GM21381 (cell line): ENCODE results near the gene MYO1A.
A peak's percentile ranks its signal among the peaks of the same experiment; 100 is the strongest.
"Not testable (repeated sequence)": the region's sequence is repeated elsewhere in the genome, so short reads cannot be mapped to it uniquely, and the experiment has no call there.

Source experiments
- ATAC-seq: cut with Tn5 transposase; IDR thresholded peaks from one replicate; pipeline ENCODE4 v1.9.1; 2021; ENCODE audit warnings: mild to moderate bottlenecking, moderate library complexity; ENCODE audit not compliant: unreplicated experiment

The MYO1A gene

DNA sequence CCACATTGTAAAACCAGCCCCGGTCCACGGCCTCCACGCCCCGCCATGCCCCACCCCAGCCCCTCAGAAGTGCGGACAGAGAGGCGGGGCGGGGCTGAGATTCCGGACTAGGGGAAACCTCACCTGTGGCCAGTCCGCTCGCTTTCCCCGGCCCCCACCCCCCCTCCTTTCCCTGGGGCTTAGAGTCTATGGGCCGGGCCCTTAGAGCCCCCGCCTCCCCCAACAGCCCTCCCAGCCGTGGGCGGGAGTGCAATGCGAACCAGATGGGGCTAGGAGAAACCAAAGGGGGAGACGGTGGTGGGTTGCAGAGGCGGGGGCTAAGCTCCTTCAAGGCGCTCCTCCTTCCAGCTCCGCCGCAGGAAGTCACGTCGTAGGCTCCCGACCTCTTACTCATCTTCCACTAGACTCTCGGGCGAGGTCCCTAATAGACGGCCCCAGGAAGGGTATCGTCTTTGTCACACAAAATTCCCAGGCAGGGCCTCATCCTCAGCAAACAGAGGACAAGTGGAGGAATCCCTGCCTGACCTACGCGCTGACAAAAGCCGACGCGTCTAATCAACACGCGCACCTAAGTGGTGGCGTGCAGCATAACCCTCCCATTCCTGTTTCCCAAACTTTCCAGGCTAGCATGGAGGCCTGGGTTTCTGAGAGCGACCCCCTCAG lies 37.9 kb upstream of the MYO1A start:
- ATAC-seq = peak; percentile 28

DNA sequence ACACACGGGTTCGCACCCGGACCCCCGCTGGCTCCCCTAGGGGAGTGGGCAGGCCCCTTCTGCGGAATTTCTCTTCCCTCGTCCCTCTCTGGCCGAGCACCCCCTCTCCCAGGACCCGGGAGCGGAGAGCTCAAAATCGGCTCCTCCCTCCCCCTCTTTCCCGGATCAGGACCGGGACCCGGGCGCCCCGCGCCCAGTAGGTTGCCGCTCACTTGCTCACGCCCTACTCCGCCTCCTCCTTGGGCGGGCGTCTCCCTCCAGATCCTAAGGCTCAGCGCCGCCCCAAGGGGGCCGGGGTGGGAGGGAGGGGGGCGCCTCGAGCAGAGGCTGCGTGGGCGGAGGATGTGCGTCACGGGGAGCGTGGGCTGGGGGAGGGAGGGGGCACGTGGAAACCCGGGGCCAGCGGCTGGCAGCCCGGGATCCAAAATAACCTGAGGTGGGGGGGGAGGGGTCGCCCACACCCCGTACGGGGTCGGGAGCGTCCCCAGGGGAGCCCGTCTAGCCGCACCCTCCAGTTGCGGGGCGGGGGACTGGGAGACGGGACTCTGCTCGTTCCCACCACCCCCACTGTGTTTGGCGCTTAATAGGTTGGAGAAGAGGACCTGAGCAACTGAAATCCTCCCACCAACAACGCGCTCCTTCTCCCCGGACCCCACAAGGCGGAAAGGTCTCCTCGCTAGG lies 37.2 kb upstream of the MYO1A start:
- peak; percentile 35 for ATAC-seq

DNA sequence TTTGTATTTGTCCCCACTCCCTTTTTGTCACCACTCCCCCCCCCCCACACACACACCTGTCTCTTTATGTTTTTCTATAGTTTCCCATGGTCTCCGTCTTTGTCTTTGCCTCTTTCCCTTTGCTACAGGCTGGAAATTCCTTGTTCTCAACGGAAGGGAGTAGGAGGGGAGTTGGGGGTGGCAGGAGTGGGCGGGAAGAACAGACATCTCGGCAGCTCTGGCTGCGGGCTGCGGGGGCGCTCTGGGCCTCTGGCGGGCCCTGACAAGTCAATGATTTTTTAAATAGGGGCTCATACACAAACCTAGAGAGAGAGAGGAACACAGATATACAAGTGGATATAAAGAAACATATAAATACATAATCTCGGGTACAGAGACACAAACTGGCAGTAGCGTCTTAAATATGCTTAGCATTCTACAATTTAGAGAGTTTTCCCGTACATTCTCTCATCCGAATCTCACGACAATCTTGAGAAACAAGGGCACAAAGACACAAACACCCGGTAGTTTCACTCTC lies 36.6 kb upstream of the MYO1A start:
- no peak for ATAC-seq

DNA sequence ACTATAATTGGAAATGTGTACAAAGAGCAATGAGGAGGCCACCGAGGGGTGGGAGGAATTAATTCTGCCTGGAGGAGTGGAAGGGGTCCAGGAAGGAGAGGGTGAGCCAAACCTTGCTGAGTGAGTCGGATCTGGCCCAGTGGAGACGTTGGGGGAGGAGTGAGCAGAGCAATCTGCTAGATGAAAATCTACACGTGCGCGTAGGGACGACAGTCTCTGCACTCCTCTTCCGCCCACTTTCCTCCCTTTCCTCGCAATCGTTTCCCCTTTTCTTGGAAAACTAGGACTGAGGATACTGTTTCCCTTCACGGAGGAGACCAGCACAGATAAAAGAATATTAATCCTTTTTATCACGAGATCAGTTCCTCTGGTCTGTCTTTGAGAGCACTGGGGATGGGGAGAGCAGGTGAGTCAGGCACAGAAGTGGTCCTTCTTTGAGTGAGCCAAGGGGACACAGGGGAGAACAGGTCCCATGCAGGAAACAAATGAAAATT lies 36.1 kb upstream of the MYO1A start:
- ATAC-seq = no peak

DNA sequence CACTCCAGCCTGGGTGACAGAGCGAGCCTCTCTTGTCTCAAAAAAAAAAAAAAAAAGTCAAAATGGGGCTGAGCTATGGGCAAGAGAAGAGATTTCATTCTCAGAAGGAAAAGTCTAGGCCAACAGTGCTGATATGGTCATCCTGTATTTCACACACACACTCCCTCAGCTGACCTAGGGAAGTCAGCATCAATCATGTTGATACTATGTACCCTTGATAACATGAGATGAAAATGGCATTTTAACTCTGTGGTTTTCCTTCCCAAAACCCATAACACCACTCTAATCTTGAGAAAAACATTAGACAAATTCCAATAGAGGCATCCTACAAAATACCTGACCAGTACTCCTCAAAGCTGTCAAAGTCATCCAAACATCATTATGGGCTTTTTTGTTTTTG lies 30.9 kb upstream of the MYO1A start:
- ATAC-seq = no peak

DNA sequence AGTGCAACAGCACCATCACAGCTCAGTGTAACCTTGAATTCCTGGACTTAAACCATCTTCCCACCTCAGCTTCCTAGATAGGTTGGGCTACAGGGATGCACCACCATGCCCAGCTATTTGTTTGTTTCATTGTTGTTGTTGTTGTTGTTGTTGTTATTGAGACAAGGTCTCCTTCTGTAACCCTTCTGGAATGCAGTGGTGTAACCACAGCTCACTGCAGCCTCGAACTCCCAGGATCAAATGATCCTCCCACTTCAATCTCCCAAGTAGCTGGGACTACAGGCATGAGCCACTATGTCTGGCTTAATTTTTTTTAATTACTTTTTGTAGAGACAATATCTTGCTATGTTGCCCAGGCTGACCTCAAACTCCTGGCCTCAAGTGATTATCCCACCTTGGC lies 29.9 kb upstream of the MYO1A start:
- ATAC-seq = no peak

DNA sequence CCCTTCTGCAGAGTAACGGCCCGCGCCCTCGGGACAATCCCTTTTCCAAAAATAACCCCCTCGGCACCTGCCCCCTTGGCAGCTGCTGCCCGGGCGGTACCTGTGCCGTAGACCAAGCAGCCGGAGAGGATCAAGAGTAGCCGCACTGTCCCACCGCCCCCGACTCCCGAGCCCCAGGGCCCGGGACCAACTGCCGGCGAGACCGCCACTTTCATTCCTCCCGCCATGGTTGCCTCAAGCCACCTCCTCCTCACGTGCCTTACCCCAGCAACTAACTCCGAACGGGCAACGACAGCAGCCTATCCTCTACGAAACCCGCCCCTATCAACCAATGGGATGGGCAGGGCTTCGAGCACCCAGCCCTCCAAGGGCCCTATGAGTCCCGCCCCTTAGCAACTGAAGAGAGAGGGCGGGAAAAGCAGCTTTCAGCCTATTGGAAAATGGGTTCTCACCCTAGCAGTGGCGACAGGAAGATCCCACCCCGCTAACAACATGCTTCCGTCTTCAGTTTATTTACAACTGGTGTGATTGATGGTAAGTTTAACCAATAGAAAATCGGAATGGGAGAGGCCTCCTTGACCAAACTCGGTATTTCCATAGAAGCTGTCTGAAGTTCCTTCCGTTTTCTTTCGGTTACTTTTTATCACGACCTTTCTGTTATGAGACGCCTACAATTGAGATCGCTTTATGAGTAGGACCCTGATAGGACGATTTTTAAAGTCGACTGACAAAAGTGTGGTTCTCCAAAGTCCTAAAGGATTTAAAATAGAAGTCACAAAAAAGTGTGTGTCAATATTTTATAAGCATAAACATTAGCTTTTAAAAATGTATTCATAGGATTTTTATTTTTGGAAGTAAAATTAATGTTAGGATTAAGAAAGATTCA lies 28.8 kb upstream of the MYO1A start, which contains the start of gene NEMP1:
TSS of gene NEMP1 (minus strand) at position 273 of the 886 bp plus-strand sequence. CDS start at position 227, 46 bp downstream.
- ATAC-seq = peak; percentile 97

DNA sequence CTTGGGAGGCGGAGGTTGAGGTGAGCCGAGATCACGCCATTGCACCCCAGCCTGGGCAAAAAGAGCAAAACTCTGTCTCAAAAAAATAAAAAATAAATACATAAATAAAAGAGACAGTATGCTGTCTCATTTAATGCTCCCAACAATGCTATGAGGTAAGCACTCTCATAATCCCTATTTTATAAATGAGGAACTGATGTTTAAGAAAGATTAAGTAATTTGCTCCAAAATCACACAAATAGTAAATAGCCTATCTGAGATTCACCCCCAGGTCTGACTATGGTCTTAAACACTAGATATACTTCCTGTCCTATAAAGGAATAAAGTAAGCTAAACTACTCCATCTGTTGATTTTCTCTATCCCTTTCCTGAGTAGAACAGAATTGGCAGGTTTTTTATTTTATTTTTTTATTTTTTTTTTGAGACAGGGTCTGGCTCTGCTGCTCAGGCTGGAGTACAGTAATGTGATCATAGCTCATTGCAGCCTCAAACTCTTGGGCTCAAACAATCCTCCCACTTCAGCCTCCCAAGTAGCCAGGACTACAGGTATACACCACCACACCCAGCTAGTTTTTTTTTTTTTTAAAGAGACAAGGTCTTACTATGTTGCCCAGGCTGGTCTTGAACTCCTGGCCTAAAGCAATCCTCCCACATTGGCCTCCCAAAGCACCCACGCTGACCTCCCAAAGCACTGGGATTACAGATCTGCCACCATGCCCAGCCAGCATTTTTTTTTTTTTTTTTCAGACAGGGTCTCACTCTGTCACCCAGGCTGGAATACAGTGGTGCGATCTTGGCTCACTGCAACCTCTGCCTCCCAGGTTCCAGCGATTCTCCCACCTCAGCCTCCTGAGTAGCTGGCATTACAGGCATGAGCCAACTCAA lies 23.9 kb upstream of the MYO1A start:
- not testable (repeated sequence) for ATAC-seq

DNA sequence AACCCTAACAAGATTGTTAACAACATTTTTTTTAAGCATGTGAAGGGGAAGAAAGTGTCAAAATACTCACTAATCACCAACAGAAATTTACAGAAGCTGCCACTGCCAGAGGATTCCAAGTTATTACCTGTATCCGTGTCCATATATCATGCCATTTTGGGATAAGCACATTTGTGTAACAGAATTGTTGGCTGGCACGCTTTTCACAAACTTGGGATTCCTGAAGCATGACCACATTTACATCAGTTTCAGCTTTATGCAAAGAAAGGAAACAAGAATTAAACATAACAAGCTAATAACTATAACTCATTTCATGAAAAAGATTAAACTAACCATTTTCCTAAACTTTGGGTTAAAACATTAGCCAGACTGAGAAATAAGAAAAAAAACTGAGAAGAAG lies 22.7 kb upstream of the MYO1A start:
- no peak for ATAC-seq

DNA sequence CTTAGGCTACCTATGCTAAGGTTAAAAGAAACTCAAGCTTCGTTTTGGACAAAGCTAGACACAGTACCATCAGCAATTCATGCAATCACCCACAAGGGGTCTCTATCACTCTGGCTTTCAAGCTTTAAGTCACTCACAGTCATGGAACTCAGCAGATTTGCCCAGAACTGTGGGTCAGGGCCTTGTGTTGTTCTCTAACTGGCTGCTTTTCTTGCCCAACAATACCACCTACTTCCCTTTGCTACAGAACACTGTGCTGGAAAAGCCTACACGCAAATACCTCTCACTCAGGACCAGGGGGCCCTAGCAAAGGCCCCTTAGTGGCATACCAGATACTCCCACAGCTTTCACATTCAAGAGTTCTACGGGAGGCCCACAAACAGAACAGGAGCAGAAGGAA lies 19.6 kb upstream of the MYO1A start:
- peak; percentile 68 for ATAC-seq

DNA sequence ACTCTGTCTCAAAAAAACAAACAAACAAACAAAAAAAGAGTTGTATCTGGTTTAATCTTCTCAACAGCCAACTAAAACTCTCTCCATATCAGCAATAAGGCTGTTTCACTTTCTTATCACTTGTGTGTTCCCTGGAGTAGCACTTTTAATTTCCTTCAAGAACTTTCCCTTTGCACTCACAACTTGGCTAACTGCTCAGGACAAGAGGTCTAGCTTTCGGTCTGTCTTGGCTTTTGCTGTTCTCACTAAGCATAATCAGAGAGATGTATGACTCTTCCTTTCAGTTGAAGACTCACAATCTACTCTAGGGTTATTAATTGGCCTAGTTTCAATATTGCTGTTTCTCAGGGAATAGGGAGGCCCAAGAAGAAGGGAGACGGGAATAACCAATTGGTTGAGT lies 16.3 kb upstream of the MYO1A start:
- ATAC-seq = no peak

DNA sequence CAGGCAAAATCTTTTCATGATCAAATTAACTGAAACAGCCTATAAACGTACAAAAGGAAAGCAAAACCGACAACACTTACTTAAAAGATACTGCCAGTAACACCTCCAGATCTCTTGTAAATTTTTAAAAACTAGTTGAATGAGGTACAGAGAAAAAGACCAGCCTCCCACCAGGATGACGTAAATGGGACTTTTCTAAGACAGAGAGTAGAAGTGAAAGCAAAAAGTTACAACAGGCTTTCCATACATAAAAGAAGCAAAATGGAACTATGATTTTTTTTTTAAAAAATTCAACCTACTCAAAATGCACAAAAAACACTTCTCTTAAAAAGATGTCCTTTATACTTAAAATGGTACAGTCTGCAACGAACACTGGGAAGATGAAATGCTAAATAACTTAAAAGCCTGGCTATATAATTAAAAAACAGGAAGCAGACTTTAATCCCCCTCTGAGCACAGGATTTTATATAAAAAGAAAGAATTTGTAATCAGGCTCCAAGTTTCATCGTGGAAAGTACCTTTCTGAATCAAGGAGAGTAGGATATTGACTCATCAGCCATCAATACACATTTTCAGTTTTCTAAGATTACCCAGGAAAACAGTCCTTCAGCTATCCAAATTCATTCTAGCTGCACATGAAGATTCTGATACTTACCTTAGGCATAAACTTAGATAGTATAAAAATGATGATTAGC lies 14.2 kb upstream of the MYO1A start:
- ATAC-seq = peak; percentile 66

DNA sequence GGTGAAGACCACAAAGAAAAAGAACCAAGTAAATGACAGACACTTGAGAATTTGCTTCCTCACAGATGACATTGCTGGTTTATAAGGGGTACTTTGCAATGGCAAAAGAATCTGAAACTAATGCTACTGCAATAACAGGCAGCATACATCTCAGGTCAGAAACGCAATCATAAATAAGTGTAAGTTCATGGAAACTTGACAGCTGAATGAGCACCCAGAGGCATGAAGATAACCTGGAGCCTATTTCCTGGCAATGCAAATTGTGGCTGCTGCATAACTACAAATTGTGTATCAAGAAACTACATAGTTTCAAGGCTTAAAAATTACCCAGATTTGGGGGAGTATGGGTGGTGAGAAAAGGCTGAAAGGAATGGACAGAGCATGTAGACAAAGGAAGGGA lies 8.5 kb upstream of the MYO1A start:
- ATAC-seq = no peak

DNA sequence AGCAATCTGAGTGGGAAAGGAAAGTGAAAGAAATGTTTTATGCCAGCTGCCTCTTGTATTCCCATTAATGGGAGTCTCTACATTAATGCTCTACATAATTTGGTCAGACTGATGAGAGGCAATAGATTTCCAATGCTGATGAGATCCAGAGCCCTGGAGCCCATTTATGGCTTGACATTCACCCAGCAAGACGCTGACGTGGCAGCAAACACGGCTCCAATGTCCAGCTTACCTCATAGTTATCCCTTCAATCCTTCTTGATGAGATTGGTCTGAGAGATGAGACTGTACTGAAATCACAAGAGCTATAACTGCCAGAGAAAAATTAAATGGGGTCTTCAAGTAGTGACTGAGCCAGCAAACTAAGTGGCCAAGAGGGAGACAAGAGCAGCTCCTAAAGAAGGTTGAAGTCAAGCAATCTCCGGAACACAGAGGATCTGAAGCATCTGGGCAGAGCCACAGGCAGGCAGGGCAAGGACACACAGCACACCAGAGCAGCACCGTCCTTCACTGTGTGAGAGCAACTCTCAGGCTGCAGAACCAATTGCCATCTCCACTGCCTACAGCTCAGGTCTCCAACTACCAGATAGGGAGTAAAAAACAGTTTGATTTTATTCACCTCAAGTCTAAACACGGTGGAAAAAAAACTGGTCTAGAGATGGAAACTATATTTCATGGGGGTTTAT lies 7.3 kb upstream of the MYO1A start:
- ATAC-seq = no peak

DNA sequence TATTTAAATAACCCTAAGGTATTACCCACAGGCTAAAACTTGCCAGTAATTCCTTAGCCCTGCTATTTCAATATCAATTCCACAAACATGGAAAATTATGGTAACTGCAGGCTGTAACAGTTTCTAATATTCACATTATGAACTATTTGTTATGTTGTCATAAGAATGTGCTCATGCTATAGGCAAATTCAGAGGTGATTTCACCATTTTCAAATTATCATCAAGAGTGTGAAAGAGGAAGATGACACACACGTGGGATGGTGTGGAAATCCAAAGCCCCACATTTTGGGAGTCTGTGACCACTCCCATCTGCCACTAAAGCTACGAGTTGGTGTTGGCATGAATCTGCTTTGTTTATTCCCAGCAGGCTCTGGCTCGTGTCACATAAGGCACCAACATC lies 5.9 kb upstream of the MYO1A start:
- ATAC-seq = no peak

DNA sequence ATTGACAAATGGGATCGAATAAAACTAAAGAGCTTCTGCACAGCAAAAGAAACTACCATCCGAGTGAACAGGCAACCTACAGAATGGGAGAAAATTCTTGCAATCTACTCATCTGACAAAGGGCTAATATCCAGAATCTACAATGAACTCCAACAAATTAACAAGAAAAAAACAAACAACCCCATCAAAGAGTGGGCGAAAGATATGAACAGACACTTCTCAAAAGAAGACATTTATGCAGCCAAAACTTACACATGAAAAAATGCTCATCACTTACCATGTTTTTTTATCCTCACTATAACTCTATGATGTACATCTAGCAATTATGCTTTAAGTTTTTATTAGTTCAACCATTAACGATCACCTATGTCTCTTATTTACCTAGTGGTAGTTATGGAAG lies 4.0 kb upstream of the MYO1A start:
- not testable (repeated sequence) for ATAC-seq

DNA sequence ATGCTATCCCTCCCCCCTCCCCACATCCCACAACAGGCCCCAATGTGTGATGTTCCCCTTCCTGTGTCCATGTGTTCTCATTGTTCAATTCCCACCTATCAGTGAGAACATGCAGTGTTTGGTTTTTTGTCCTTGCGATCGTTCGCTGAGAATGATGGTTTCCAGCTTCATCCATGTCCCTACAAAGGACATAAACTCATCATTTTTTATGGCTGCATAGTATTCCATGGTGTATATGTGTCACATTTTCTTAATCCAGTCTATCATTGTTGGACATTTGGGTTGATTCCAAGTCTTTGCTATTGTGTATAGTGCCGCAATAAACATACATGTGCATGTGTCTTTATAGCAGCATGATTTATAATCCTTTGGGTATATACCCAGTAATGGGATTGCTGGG lies 3.2 kb upstream of the MYO1A start:
- ATAC-seq = not testable (repeated sequence)

DNA sequence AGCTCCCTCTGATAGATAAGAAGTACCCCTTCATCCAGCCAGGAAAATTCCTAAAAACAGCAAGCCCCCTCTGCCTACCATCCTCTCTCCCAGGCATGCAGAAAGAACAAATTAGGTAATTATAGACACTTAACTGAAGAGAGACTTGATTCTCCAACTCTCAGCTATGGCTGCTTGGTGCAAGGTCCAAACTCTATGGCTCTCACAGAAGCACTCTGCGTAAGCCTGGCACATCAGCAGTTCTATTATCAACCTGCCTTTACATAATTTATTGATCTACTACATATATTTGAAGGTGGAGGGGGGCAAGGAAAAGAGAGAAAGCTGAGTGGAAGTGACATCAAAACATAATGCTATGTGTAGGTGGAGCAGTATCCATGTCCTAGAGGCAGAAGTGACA lies 1.1 kb upstream of the MYO1A start:
- ATAC-seq = no peak

DNA sequence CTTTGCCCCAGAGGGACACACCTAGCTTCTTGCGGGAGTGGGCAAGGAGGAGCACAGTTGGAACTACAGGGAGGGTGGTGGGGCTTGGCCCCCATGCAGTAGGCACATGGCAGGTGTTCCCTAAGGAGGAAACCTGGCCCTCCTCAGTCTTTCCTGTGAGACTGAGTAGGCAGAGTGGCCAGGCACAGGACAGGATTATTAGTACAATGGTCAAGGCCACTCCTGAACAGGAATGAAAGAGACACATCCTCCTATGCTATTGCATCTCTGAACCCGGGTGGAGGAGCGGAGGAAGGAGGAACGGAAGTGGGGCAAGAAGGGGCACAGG lies 846 bp downstream of the MYO1A start:
- ATAC-seq = no peak
